ENCODE results near the gene NT5C. TPM values are rescaled to one million over a fixed set of nuclear protein-coding genes. Genes with fewer than 3 reads are reported as not detected.
"Not testable (repeated sequence)": the region's sequence is repeated elsewhere in the genome, so short reads cannot be mapped to it uniquely, and the experiment has no call there.

NT5C gene
- total and polyA plus RNA-seq, 4 donors: 13.6 to 27.2 (median 24.5) TPM

- Histone ChIP-seq H3K4me1 (ENCODE audit: control insufficient read depth in 4 of 4, insufficient read depth in 4 of 4, low read length in 3 of 4) (peaks cover 0 to 5% (median 2%) of the 10 kb centered on the region in 4 donors), H3K27me3 (ENCODE audit: control insufficient read depth in 4 of 4, insufficient read depth in 4 of 4, low read length in 3 of 4) (no peaks in the 10 kb centered on the region), H3K9ac (ENCODE audit: low read depth in 1 of 2, low read length in 2 of 2) (no peak overlapping the region), H3K27ac (ENCODE audit: low read depth in 1 of 2, low read length in 2 of 2) (no peak overlapping the region), H3K9me3 (ENCODE audit: control insufficient read depth in 4 of 4, low read length in 3 of 4) (no peaks in the 10 kb centered on the region), H3K36me3 (ENCODE audit: control insufficient read depth in 4 of 4, insufficient read depth in 3 of 4, low read depth in 1 of 4, low read length in 3 of 4) (peaks cover 0 to 12% (median 4%) of the 10 kb centered on the region in 4 donors), H3K4me3 (ENCODE audit: low read depth in 1 of 3, low read length in 3 of 3) (no peak overlapping the region)
- TF ChIP-seq SP1 (IDR thresholded peaks at IDR 0.05) (no peak), HNF4A (conservative IDR thresholded peaks at IDR 0.05) (no peak), EGR1 (IDR thresholded peaks at IDR 0.05; ENCODE audit: low read depth in 2 of 2) (no peak), NR2F2 (IDR thresholded peaks at IDR 0.05) (no peak), HNF4G (IDR thresholded peaks at IDR 0.05) (no peak)
- TF ChIP-seq, protein P1, sequence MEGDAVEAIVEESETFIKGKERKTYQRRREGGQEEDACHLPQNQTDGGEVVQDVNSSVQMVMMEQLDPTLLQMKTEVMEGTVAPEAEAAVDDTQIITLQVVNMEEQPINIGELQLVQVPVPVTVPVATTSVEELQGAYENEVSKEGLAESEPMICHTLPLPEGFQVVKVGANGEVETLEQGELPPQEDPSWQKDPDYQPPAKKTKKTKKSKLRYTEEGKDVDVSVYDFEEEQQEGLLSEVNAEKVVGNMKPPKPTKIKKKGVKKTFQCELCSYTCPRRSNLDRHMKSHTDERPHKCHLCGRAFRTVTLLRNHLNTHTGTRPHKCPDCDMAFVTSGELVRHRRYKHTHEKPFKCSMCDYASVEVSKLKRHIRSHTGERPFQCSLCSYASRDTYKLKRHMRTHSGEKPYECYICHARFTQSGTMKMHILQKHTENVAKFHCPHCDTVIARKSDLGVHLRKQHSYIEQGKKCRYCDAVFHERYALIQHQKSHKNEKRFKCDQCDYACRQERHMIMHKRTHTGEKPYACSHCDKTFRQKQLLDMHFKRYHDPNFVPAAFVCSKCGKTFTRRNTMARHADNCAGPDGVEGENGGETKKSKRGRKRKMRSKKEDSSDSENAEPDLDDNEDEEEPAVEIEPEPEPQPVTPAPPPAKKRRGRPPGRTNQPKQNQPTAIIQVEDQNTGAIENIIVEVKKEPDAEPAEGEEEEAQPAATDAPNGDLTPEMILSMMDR (IDR thresholded peaks at IDR 0.05; ENCODE audit: low read depth, low read length, missing input control): no peak
- 93% methylated on average over 33 of the region's 33 CpGs for WGBS
- DNase-seq (ENCODE audit: low spot score): no peak
These were observed 2.6 kb downstream of the NT5C start for GRCh38 chr17:75128694-75129505.

DNA sequence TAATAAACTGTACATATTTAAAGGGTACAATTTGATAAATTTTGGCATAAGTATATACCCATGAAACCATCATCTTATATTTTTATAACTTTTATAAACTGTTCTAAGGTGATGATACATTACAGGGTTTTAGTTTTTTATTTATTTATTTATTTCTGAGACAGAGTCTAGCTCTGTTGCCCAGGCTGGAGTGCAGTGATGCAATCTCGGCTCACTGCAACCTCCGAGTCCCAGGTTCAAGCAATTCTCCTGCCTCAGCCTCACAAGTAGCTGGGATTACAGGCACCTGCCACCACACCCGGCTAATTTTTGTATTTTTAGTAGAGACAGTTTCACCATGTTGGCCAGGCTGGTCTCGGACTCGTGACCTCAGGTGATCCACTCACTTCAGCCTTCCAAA lies 3.6 kb downstream of the NT5C start:
- H3K36me3 ChIP-seq (ENCODE audit: control insufficient read depth in 4 of 4, insufficient read depth in 3 of 4, low read depth in 1 of 4, low read length in 3 of 4): peaks cover 0 to 12% (median 4%) of the 10 kb centered on the region in 4 donors
- not testable (repeated sequence) for H3K4me3 ChIP-seq (ENCODE audit: low read depth in 1 of 3, low read length in 3 of 3); H3K4me1 ChIP-seq (ENCODE audit: control insufficient read depth in 4 of 4, insufficient read depth in 4 of 4, low read length in 3 of 4); DNase-seq (ENCODE audit: low spot score); H3K9me3 ChIP-seq (ENCODE audit: control insufficient read depth in 4 of 4, low read length in 3 of 4); H3K27ac ChIP-seq (ENCODE audit: low read depth in 1 of 2, low read length in 2 of 2); H3K27me3 ChIP-seq (ENCODE audit: control insufficient read depth in 4 of 4, insufficient read depth in 4 of 4, low read length in 3 of 4); H3K9ac ChIP-seq (ENCODE audit: low read depth in 1 of 2, low read length in 2 of 2)
- 84% methylated on average over 5 of the region's 5 CpGs for WGBS

DNA sequence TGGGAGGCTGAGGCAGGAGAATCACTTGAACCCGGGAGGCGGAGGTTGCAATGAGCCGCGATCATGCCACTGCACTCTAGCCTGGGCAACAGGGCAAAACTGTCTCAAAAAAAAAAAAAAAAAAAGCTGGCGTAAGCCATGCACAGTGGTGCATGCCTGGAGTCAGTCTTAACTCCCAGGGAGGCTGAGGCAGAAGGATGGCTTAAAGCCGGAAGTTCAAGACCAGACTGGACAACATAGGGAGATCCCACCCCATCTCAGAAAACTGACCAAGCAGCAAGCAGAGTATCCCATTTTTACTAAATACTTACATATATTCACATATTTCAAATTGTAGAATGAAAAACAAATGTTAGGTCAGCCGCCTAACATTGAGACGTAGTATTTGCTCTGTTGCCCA lies 4.6 kb downstream of the NT5C start:
- no peak overlapping the region for H3K4me3 ChIP-seq (ENCODE audit: low read depth in 1 of 3, low read length in 3 of 3)
- DNase-seq (ENCODE audit: low spot score): no peak
- H3K27ac ChIP-seq (ENCODE audit: low read depth in 1 of 2, low read length in 2 of 2): no peak overlapping the region
- H3K4me1 ChIP-seq (ENCODE audit: control insufficient read depth in 4 of 4, insufficient read depth in 4 of 4, low read length in 3 of 4): peaks cover 0 to 5% (median 2%) of the 10 kb centered on the region in 4 donors
- TF ChIP-seq RXRA (IDR thresholded peaks at IDR 0.05): no peak
- 86% methylated on average over 8 of the region's 8 CpGs for WGBS
- H3K36me3 ChIP-seq (ENCODE audit: control insufficient read depth in 4 of 4, insufficient read depth in 3 of 4, low read depth in 1 of 4, low read length in 3 of 4): peaks cover 0 to 12% (median 4%) of the 10 kb centered on the region in 4 donors
- H3K9me3 ChIP-seq (ENCODE audit: control insufficient read depth in 4 of 4, low read length in 3 of 4): no peaks in the 10 kb centered on the region
- H3K9ac ChIP-seq (ENCODE audit: low read depth in 1 of 2, low read length in 2 of 2): no peak overlapping the region
- no peaks in the 10 kb centered on the region for H3K27me3 ChIP-seq (ENCODE audit: control insufficient read depth in 4 of 4, insufficient read depth in 4 of 4, low read length in 3 of 4)

DNA sequence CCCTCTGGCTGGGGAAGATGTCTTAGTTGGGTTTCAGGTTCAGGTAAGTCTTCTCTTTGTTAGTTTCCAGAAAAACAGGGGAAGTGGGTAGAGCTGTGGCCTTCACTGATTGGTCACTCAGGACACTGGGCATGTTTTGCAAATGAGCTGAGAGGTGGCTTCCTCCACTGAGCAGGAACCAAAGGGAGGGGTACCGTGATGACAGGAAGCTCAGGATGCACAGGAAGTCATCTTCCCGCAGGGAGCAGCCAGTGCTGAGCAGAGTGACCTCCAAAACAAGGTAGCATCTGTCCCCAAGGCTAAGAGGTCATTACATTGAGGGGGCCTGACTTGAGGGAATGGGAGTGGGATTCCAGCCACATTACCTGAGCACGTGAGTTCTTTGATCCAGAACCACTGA lies 5.6 kb downstream of the NT5C start:
- Histone ChIP-seq H3K27ac (ENCODE audit: low read depth in 1 of 2, low read length in 2 of 2) (peak overlapping the region in 1 of 2 donors; percentile 9), H3K9ac (ENCODE audit: low read depth in 1 of 2, low read length in 2 of 2) (no peak overlapping the region), H3K9me3 (ENCODE audit: control insufficient read depth in 4 of 4, low read length in 3 of 4) (no peaks in the 10 kb centered on the region), H3K36me3 (ENCODE audit: control insufficient read depth in 4 of 4, insufficient read depth in 3 of 4, low read depth in 1 of 4, low read length in 3 of 4) (peaks cover 0 to 15% (median 4%) of the 10 kb centered on the region in 4 donors), H3K4me1 (ENCODE audit: control insufficient read depth in 4 of 4, insufficient read depth in 4 of 4, low read length in 3 of 4) (peaks cover 0 to 5% (median 2%) of the 10 kb centered on the region in 4 donors), H3K27me3 (ENCODE audit: control insufficient read depth in 4 of 4, insufficient read depth in 4 of 4, low read length in 3 of 4) (no peaks in the 10 kb centered on the region), H3K4me3 (ENCODE audit: low read depth in 1 of 3, low read length in 3 of 3) (no peak overlapping the region)
- DNase-seq (ENCODE audit: low spot score): no peak
- 71% methylated on average over 3 of the region's 3 CpGs for WGBS
- TF ChIP-seq TAF1 (conservative IDR thresholded peaks at IDR 0.05) (no peak), ZBTB33 (IDR thresholded peaks at IDR 0.05) (no peak), RXRA (IDR thresholded peaks at IDR 0.05) (no peak), HNF4A (conservative IDR thresholded peaks at IDR 0.05) (no peak), YY1 (IDR thresholded peaks at IDR 0.05) (no peak), HNF4G (IDR thresholded peaks at IDR 0.05) (no peak), JUND (IDR thresholded peaks at IDR 0.05) (no peak), SP1 (IDR thresholded peaks at IDR 0.05) (no peak), REST (IDR thresholded peaks at IDR 0.05) (no peak)
- TF ChIP-seq, protein P2, sequence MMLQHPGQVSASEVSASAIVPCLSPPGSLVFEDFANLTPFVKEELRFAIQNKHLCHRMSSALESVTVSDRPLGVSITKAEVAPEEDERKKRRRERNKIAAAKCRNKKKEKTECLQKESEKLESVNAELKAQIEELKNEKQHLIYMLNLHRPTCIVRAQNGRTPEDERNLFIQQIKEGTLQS (IDR thresholded peaks at IDR 0.05): no peak
- TF ChIP-seq, protein P3, sequence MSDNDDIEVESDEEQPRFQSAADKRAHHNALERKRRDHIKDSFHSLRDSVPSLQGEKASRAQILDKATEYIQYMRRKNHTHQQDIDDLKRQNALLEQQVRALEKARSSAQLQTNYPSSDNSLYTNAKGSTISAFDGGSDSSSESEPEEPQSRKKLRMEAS (IDR thresholded peaks at IDR 0.05): no peak

All from liver (tissue), 9 donors.